Endothelial cell of umbilical vein (primary cell): ENCODE results near the gene NR2F2. TPM values are rescaled to one million over a fixed set of nuclear protein-coding genes. Genes with fewer than 3 reads are reported as not detected.

Experiments
- BruUV-seq: library from RNA; stranded (reverse); fragments of 400-500 nt; replicated peaks from 2 replicates; lab custom pipeline; 2021; lab: Mats Ljungman, UMichigan
- CTCF ChIA-PET: fragments of 300-600, 350-600 bp; sonication (Branson Sonifier 250); formaldehyde crosslinking; loops from one replicate; lab custom pipeline; 2021; ENCODE audit warnings: antibody characterized with exemption, inconsistent platforms; lab: Charles Lee
- POLR2A ChIA-PET: fragments of 300-600, 350-600 bp; sonication (Branson Sonifier 250); formaldehyde crosslinking; loops from one replicate; lab custom pipeline; 2021; ENCODE audit warnings: antibody characterized with exemption, inconsistent platforms; lab: Charles Lee
- DNase-seq: peaks from one replicate; pipeline ENCODE4 v3.0.0-alpha.2; 2011; ENCODE audit warnings: low read depth, low spot score
- FAIRE-seq: peaks from 2 replicates; lab custom pipeline; 2011; peaks lifted over from hg19 to GRCh38; lab: Jason Lieb, UNC
- H2AFZ ChIP-seq: 2 replicates; pipeline ENCODE4 v1.6.0; 2012; ENCODE audit warnings: low read depth, low read length, control low read depth, inconsistent platforms
- H3K27ac ChIP-seq: 2 replicates; pipeline ENCODE4 v1.5.1; 2011; ENCODE audit warnings: low read depth, mild to moderate bottlenecking, control low read depth, low read length, moderate library complexity; ENCODE audit not compliant: insufficient read depth
- H3K27me3 ChIP-seq, 2 experiments: 2 replicates each; pipeline versions ENCODE4 v1.6.0 to v1.6.1; 2011; ENCODE audit warnings: low read length in 2 of 2, mixed read lengths in 1 of 2; ENCODE audit not compliant: control insufficient read depth in 2 of 2, insufficient read depth in 2 of 2
- H3K36me3 ChIP-seq, 2 experiments: 2 replicates in 1 of 2; 3 replicates in 1 of 2; pipeline ENCODE4 v1.5.1; 2011; ENCODE audit warnings: low read length in 2 of 2, mild to moderate bottlenecking in 1 of 2, moderate library complexity in 1 of 2; ENCODE audit not compliant: control insufficient read depth in 2 of 2, insufficient read depth in 2 of 2; ENCODE audit errors: extremely low read depth in 1 of 2
- H3K4me1 ChIP-seq: 3 replicates; pipeline ENCODE4 v1.5.1; 2011; ENCODE audit warnings: mild to moderate bottlenecking, low read length; ENCODE audit not compliant: control insufficient read depth, insufficient read depth; ENCODE audit errors: extremely low read depth
- H3K4me2 ChIP-seq: 2 replicates; pipeline ENCODE4 v1.6.1; 2011; ENCODE audit warnings: low read length, control low read depth, mixed read lengths; ENCODE audit not compliant: insufficient read depth
- H3K4me3 ChIP-seq, 3 experiments: fragments of 200-600 bp in 1 of 3; sonication (generic), shearing (Covaris generic) in 1 of 3; replicated peaks in 1 of 3; 2 replicates each; pipeline ENCODE4 v1.5.1; 2011 to 2016; ENCODE audit warnings: control low read depth in 3 of 3, low read length in 3 of 3, mild to moderate bottlenecking in 2 of 3, inconsistent platforms in 1 of 3, low read depth in 1 of 3, moderate library complexity in 1 of 3; ENCODE audit not compliant: insufficient read depth in 1 of 3
- H3K79me2 ChIP-seq: 2 replicates; pipeline ENCODE4 v1.6.0; 2012; ENCODE audit warnings: low read length, inconsistent platforms; ENCODE audit not compliant: control insufficient read depth, insufficient read depth
- H3K9ac ChIP-seq: replicated peaks from 2 replicates; pipeline ENCODE3; 2011; ENCODE audit warnings: low read length, control low read depth; ENCODE audit not compliant: insufficient read depth; ENCODE audit errors: extremely low read depth
- H3K9me1 ChIP-seq: replicated peaks from 3 replicates; pipeline ENCODE4 v1.6.0; 2011; ENCODE audit warnings: mild to moderate bottlenecking, low read length; ENCODE audit not compliant: control insufficient read depth, insufficient read depth; ENCODE audit errors: extremely low read depth
- H3K9me3 ChIP-seq: replicated peaks from 2 replicates; pipeline ENCODE4 v1.5.1; 2012; ENCODE audit warnings: low read length, inconsistent platforms; ENCODE audit not compliant: control insufficient read depth, insufficient read depth
- H4K20me1 ChIP-seq: replicated peaks from 2 replicates; pipeline ENCODE3; 2011; ENCODE audit warnings: mild to moderate bottlenecking, low read length; ENCODE audit not compliant: control insufficient read depth, insufficient read depth; ENCODE audit errors: extremely low read depth
- CTCF ChIP-seq, 2 donors: IDR thresholded peaks; 1 replicate in 1 of 2; 2 replicates in 1 of 2; pipeline ENCODE4 v1.5.1; 2011; ENCODE audit warnings: low read length in 2 of 2, mild to moderate bottlenecking in 2 of 2, moderate library complexity in 2 of 2, control low read depth in 1 of 2, inconsistent platforms in 1 of 2, low read depth in 1 of 2; ENCODE audit not compliant: insufficient read depth in 1 of 2; ENCODE audit errors: extremely low read depth in 1 of 2
- POLR2A ChIP-seq: IDR thresholded peaks from 2 replicates; pipeline ENCODE4 v1.6.1; 2012; ENCODE audit warnings: low read depth, mild to moderate bottlenecking, control low read depth, low read length
- POLR2AphosphoS5 ChIP-seq: IDR thresholded peaks from 2 replicates; pipeline ENCODE4 v1.6.1; 2012; ENCODE audit warnings: low read depth, mild to moderate bottlenecking, control low read depth, low read length, moderate library complexity; ENCODE audit not compliant: insufficient read depth
- dilution Hi-C: fragments of 300-500 bp; cut with MboI; formaldehyde crosslinking; loops from one replicate; pipeline ENCODE4 v1.15.0; 2019; ENCODE audit warnings: low sequenced_read_pairs; ENCODE audit not compliant: extremely low pct_ligation_motif_present
- intact Hi-C: fragments of 100-400 bp; cut with micrococcal nuclease; formaldehyde crosslinking; loops from one replicate; pipeline ENCODE4 v1.10.0; 2022
- polyA plus RNA-seq, 4 experiments: library from polyadenylated mRNA; depleted of rRNA in 3 of 4; stranded (reverse) in 3 of 4; unstranded in 1 of 4; fragments of >200 nt; gene quantifications; 2 replicates each; pipeline versions ENCODE4 v1.2.1 to v1.2.3, GENCODE V29; 2011 to 2012; ENCODE audit warnings: missing spikeins in 1 of 4
- total RNA-seq: library from RNA; stranded (reverse); gene quantifications from 2 replicates; pipeline ENCODE4 v1.2.3, GENCODE V29; 2021

Gene NR2F2
- total and polyA plus RNA-seq, 2 donors (not counting 3 experiments of a cell fraction or from before 2014, with no cell fraction given): 105 to 182 TPM

- H3K9me3 ChIP-seq: no peaks in the 10 kb centered on the region
- POLR2A ChIA-PET: interaction anchor here (0.6 to 1.4 kb wide), 2 partner anchors 30 to 31 kb away, joined by 3 to 5 read pairs; no protein-coding TSS in a partner anchor
- no peaks in the 10 kb centered on the region for H3K9me1 ChIP-seq
- peaks cover 65% of the 10 kb centered on the region for H3K79me2 ChIP-seq
- TF ChIP-seq POLR2A (no peak), CTCF (IDR thresholded peaks at IDR 0.05; ENCODE audit: extremely low read depth in 1 of 2, insufficient read depth in 1 of 2, low read depth in 1 of 2, low read length in 2 of 2) (peak; percentile 94 to 98), POLR2AphosphoS5 (peak; percentile 48)
- FAIRE-seq: peak; percentile 93
- BruUV-seq: TSS peak; percentile 10
- intact Hi-C loops (loop anchor here (1.0 to 10.0 kb wide), 15 partner anchors 60 to 1938 kb away; no protein-coding TSS in a partner anchor), dilution Hi-C loops (no loop called here)
- CTCF ChIA-PET: interaction anchor here (1.0 to 8.4 kb wide), 25 partner anchors 8 to 1774 kb away, joined by 3 to 63 read pairs (median 6); partner anchors contain the start of gene NR2F2
- peak overlapping the region; percentile 96 for H3K4me2 ChIP-seq
- H3K27ac ChIP-seq: peak overlapping the region; percentile 76
- H3K4me3 ChIP-seq: peak overlapping the region; percentile 46 to 81 (median 65)
- no peaks in the 10 kb centered on the region for H3K27me3 ChIP-seq
- H3K36me3 ChIP-seq: no peaks in the 10 kb centered on the region
- peaks cover 71% of the 10 kb centered on the region for H3K4me1 ChIP-seq
- peak overlapping the region; percentile 72 for H2AFZ ChIP-seq
- DNase-seq: peak; percentile 88
- H3K9ac ChIP-seq: peak overlapping the region; percentile 83
- H4K20me1 ChIP-seq: no peaks in the 10 kb centered on the region
Measured at GRCh38 chr15:96356494-96357455, 26.3 kb downstream of the NR2F2 start.
